Ishikawa (cell line): ENCODE data around the gene RAI14.

Experiments
- CEBPB ChIP-seq: IDR thresholded peaks from 2 replicates; pipeline ENCODE4 v1.6.1; 2012
- CREB1 ChIP-seq: IDR thresholded peaks from 2 replicates; pipeline ENCODE4 v1.6.1; 2012; ENCODE audit warnings: low read depth
- EGR1 ChIP-seq: IDR thresholded peaks from 2 replicates; pipeline ENCODE4 v1.6.1; 2012
- EP300 ChIP-seq: IDR thresholded peaks from 2 replicates; pipeline ENCODE4 v1.6.1; 2012; ENCODE audit warnings: borderline replicate concordance
- FOXM1 ChIP-seq: IDR thresholded peaks from 2 replicates; pipeline ENCODE4 v1.6.1; 2012; ENCODE audit warnings: low read depth, borderline replicate concordance
- NFIC ChIP-seq: IDR thresholded peaks from 2 replicates; pipeline ENCODE4 v1.6.1; 2012
- RAD21 ChIP-seq: IDR thresholded peaks from 2 replicates; pipeline ENCODE4 v1.6.1; 2012; ENCODE audit warnings: low read depth
- TAF1 ChIP-seq: IDR thresholded peaks from 2 replicates; pipeline ENCODE4 v1.6.1; 2012; ENCODE audit warnings: low read depth, mild to moderate bottlenecking
- TCF12 ChIP-seq: IDR thresholded peaks from 2 replicates; pipeline ENCODE4 v1.6.1; 2012; ENCODE audit warnings: low read depth
- TEAD4 ChIP-seq: IDR thresholded peaks from 2 replicates; pipeline ENCODE4 v1.6.1; 2012
- USF1 ChIP-seq: IDR thresholded peaks from 2 replicates; pipeline ENCODE4 v1.6.1; 2012
- YY1 ChIP-seq: IDR thresholded peaks from 2 replicates; pipeline ENCODE4 v1.6.1; 2012; ENCODE audit warnings: low read depth
- ZBTB7A ChIP-seq: IDR thresholded peaks from 2 replicates; pipeline ENCODE4 v1.6.1; 2012; ENCODE audit warnings: low read depth
- TF ChIP-seq, protein P1 (sequence below): IDR thresholded peaks from 2 replicates; pipeline ENCODE4 v1.6.1; 2012
- TF ChIP-seq, protein P2 (sequence below): IDR thresholded peaks from 2 replicates; pipeline ENCODE4 v1.6.1; 2012; ENCODE audit warnings: low read depth, mild to moderate bottlenecking

RAI14 gene

DNA sequence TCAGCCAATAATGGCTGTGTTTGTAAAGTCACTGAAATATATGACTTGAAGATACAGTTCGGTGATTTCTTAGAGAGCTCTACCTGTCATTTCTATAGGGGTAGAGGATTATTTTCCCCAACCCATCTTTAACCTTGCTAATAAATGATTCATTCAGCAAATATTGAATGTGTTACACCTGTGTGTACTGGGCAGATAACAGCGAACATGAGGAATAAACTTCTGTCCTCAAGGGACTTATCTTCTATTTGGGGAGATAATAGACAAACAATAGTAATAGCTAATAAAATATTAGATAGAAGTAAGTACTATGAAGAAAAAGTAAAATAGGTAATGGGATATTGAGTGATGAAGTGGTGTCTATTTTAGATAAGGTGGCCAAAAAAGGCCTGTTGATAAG, 192.1 kb downstream of the RAI14 start:
- TF ChIP-seq CEBPB = no peak
- no peak for TF ChIP-seq EP300
- TF ChIP-seq, protein P1, sequence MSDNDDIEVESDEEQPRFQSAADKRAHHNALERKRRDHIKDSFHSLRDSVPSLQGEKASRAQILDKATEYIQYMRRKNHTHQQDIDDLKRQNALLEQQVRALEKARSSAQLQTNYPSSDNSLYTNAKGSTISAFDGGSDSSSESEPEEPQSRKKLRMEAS = no peak
- TF ChIP-seq CREB1 = no peak
- no peak for TF ChIP-seq FOXM1
- no peak for TF ChIP-seq RAD21
- TF ChIP-seq, protein P2, sequence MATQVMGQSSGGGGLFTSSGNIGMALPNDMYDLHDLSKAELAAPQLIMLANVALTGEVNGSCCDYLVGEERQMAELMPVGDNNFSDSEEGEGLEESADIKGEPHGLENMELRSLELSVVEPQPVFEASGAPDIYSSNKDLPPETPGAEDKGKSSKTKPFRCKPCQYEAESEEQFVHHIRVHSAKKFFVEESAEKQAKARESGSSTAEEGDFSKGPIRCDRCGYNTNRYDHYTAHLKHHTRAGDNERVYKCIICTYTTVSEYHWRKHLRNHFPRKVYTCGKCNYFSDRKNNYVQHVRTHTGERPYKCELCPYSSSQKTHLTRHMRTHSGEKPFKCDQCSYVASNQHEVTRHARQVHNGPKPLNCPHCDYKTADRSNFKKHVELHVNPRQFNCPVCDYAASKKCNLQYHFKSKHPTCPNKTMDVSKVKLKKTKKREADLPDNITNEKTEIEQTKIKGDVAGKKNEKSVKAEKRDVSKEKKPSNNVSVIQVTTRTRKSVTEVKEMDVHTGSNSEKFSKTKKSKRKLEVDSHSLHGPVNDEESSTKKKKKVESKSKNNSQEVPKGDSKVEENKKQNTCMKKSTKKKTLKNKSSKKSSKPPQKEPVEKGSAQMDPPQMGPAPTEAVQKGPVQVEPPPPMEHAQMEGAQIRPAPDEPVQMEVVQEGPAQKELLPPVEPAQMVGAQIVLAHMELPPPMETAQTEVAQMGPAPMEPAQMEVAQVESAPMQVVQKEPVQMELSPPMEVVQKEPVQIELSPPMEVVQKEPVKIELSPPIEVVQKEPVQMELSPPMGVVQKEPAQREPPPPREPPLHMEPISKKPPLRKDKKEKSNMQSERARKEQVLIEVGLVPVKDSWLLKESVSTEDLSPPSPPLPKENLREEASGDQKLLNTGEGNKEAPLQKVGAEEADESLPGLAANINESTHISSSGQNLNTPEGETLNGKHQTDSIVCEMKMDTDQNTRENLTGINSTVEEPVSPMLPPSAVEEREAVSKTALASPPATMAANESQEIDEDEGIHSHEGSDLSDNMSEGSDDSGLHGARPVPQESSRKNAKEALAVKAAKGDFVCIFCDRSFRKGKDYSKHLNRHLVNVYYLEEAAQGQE = no peak
- TF ChIP-seq YY1 = no peak
- no peak for TF ChIP-seq USF1
- TF ChIP-seq EGR1 = no peak
- TF ChIP-seq ZBTB7A = no peak

DNA sequence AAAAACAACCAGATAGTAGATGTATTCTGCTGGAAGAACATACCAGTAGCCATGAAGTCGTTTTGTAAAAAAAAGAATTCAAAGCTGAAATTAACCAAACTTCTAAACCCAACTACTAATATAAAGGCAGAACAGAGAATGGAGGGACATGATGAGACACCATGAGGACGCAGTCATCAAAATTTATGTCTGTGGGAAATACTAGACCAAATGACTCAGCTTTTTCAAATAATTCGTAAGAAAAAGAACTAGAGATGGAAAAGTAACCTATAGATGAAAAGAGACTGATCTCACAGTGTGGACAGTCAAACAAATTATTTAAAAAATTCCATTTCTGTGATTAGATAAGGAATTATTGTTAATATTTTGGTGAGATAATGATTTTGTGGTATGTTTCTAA, 193.1 kb downstream of the RAI14 start:
- TF ChIP-seq ZBTB7A (no peak), TCF12 (no peak), CEBPB (no peak), EP300 (no peak), RAD21 (no peak), CREB1 (no peak), USF1 (no peak), YY1 (no peak), EGR1 (no peak), TEAD4 (no peak), FOXM1 (no peak), NFIC (no peak), TAF1 (no peak)
- TF ChIP-seq, protein P2 = no peak
- TF ChIP-seq, protein P1 = no peak

- TF ChIP-seq CEBPB (no peak), TCF12 (no peak), USF1 (no peak), EGR1 (peak; percentile 71), RAD21 (no peak), TAF1 (no peak), ZBTB7A (no peak), TEAD4 (0 out of 2 replicates have a peak, but pooled peaks have one; percentile 18)
These were observed 198.5 kb downstream of the RAI14 start for GRCh38 chr5:34854459-34855174.

GRCh38 chr5:34857161-34857560, 201.0 kb downstream of the RAI14 start:
- TF ChIP-seq, protein P2 = no peak
- TF ChIP-seq TAF1 (no peak), RAD21 (no peak), EGR1 (no peak), TEAD4 (no peak), CREB1 (no peak), EP300 (no peak), USF1 (no peak), NFIC (no peak), FOXM1 (no peak), YY1 (no peak), TCF12 (no peak)
